Measurements from ENCODE around the gene TNP1.

TNP1 gene

GRCh38 chr2:216837740-216838139 is 22.1 kb downstream of the TNP1 start:
- no peak for ATAC-seq
- TF ChIP-seq PPARA (CRISPR knock-in tag; IDR thresholded peaks at IDR 0.05; ENCODE audit: borderline replicate concordance), result no peak
- TF ChIP-seq OSR1 (CRISPR knock-in tag; IDR thresholded peaks at IDR 0.05), result no peak
- TF ChIP-seq TSHZ2 (CRISPR knock-in tag; IDR thresholded peaks at IDR 0.05), result no peak
- TF ChIP-seq, protein P1, sequence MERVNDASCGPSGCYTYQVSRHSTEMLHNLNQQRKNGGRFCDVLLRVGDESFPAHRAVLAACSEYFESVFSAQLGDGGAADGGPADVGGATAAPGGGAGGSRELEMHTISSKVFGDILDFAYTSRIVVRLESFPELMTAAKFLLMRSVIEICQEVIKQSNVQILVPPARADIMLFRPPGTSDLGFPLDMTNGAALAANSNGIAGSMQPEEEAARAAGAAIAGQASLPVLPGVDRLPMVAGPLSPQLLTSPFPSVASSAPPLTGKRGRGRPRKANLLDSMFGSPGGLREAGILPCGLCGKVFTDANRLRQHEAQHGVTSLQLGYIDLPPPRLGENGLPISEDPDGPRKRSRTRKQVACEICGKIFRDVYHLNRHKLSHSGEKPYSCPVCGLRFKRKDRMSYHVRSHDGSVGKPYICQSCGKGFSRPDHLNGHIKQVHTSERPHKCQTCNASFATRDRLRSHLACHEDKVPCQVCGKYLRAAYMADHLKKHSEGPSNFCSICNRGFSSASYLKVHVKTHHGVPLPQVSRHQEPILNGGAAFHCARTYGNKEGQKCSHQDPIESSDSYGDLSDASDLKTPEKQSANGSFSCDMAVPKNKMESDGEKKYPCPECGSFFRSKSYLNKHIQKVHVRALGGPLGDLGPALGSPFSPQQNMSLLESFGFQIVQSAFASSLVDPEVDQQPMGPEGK (CRISPR knock-in tag; IDR thresholded peaks at IDR 0.05; ENCODE audit: borderline replicate concordance), result no peak

DNA sequence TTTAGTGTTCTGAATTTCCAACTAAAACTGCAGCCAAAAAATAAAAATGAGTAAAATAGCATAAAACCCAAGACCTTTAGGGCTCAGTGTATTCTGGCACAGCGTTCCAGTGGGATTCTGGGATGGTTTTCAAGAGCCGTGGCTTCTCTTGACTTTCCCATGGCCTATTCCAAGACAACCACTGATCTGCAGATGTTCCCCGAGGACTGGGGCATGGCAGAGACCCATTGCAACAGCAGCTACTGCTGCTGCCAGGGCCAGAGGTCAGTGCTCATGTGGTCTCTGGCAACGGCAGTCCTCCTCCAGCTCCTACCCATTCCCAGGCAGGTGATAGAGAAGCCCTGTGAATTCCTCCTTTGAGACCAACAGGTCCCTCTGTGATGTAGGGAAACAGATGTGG is 26.8 kb downstream of the TNP1 start:
- no peak for ATAC-seq
- TF ChIP-seq ZNF8 (CRISPR knock-in tag; IDR thresholded peaks at IDR 0.05), result no peak
- TF ChIP-seq, protein P2, sequence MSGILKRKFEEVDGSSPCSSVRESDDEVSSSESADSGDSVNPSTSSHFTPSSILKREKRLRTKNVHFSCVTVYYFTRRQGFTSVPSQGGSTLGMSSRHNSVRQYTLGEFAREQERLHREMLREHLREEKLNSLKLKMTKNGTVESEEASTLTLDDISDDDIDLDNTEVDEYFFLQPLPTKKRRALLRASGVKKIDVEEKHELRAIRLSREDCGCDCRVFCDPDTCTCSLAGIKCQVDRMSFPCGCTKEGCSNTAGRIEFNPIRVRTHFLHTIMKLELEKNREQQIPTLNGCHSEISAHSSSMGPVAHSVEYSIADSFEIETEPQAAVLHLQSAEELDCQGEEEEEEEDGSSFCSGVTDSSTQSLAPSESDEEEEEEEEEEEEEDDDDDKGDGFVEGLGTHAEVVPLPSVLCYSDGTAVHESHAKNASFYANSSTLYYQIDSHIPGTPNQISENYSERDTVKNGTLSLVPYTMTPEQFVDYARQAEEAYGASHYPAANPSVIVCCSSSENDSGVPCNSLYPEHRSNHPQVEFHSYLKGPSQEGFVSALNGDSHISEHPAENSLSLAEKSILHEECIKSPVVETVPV (CRISPR knock-in tag; IDR thresholded peaks at IDR 0.05), result no peak
- no peak for TF ChIP-seq TCF4 (CRISPR knock-in tag; IDR thresholded peaks at IDR 0.05; ENCODE audit: borderline replicate concordance)
- TF ChIP-seq TOX (CRISPR knock-in tag; IDR thresholded peaks at IDR 0.05; ENCODE audit: borderline replicate concordance), result no peak
- TF ChIP-seq ISL1 (CRISPR knock-in tag; IDR thresholded peaks at IDR 0.05), result no peak
- no peak for TF ChIP-seq ZC3H10 (CRISPR knock-in tag; IDR thresholded peaks at IDR 0.05)
- TF ChIP-seq PPARA (CRISPR knock-in tag; IDR thresholded peaks at IDR 0.05; ENCODE audit: borderline replicate concordance), result no peak
- TF ChIP-seq OSR1 (CRISPR knock-in tag; IDR thresholded peaks at IDR 0.05), result no peak
- no peak for TF ChIP-seq ARNTL (CRISPR knock-in tag; IDR thresholded peaks at IDR 0.05; ENCODE audit: borderline replicate concordance, low read depth)
- no peak for TF ChIP-seq ZFP30 (CRISPR knock-in tag; IDR thresholded peaks at IDR 0.05)
- TF ChIP-seq TSHZ2 (CRISPR knock-in tag; IDR thresholded peaks at IDR 0.05), result no peak
- TF ChIP-seq ESRRG (CRISPR knock-in tag; IDR thresholded peaks at IDR 0.05), result no peak
- no peak for TF ChIP-seq GLIS3 (CRISPR knock-in tag; IDR thresholded peaks at IDR 0.05)
- no peak for TF ChIP-seq ZNF565 (CRISPR knock-in tag; conservative IDR thresholded peaks at IDR 0.05; ENCODE audit: low read depth)
- no peak for TF ChIP-seq POU6F1 (CRISPR knock-in tag; IDR thresholded peaks at IDR 0.05; ENCODE audit: borderline replicate concordance, low read depth)
- TF ChIP-seq ZNF70 (CRISPR knock-in tag; IDR thresholded peaks at IDR 0.05), result no peak
- TF ChIP-seq CSDC2 (CRISPR knock-in tag; IDR thresholded peaks at IDR 0.05), result no peak
- no peak for TF ChIP-seq SNAI2 (CRISPR knock-in tag; IDR thresholded peaks at IDR 0.05)
- TF ChIP-seq, protein P1 (CRISPR knock-in tag; IDR thresholded peaks at IDR 0.05; ENCODE audit: borderline replicate concordance), result no peak

Data from SK-N-SH treated with all-trans-retinoic acid at 6 μM for 48 hours (cell line).